GM19099 (cell line): ENCODE measurements around the gene ERP44.

Experiments used
- POLR2A ChIP-seq: IDR thresholded peaks from 3 replicates; pipeline ENCODE4 v1.6.1; 2011; ENCODE audit warnings: low read depth; ENCODE audit not compliant: insufficient read length; ENCODE audit errors: extremely low read depth

ERP44 gene

DNA sequence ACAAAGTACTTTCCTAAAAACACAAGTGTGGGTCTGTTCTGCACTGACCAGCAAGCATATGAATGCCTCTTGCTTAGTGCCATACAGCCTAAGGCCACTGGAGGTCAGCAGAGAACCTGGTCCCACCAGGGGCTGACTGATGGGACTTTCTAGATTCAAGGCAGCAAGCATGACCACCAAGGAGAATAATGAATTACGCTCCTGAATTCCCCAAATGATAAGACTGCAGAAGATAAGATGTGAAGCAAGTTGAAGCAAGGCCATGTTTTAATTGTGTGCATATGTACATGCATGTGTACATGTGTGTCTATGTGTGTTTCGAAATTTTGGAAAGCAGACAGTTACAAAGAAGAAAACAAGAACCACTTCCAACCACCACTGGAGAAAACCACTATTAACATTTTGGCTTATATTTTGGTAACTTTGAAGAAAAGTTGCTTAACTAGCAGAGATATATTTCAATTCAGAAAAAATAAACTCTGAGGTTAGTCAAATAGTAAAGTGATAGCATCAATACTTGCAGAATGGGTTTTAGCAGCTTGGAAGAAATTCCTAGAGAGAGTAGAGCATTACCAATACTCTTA lies 70.5 kb downstream of the ERP44 start:
- no peak for TF ChIP-seq POLR2A

DNA sequence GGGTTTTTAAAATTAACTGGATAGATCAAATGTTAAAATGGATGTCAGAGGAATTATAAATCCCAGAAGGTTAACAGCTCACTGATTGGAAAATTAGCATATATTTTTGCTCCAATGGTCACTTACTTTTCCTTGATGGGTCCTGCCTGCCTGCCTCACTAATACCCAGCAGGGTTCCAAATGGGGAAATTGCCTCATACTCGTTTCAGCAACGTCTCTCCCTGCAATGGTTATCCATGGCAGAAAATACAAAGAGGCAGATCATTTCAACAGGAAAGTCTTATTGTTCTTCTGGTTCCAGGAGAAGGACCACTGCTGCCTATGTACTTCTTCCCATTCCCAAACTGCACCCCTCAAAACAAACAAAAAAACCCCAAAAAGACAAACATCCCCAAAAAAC lies 71.3 kb downstream of the ERP44 start:
- no peak for TF ChIP-seq POLR2A

DNA sequence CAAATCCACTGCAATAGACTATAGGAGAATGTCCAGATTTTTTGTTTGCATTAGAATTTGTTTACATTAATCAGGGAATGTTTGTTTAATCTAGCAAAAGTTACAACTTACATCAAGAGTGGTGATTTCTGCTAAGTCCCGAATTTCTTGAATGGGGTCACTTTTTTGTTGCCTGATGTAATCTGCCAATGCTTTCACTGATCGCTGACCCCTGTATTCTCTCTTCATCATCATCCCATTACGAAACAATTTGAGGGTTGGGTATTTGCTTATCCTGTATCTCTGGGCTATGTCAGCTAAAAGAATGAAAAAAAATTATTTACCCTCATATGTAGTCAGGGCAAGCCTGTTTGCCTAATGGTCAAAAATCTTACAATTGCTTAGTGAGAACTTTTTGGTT lies 76.9 kb downstream of the ERP44 start:
- no peak for TF ChIP-seq POLR2A

- TF ChIP-seq POLR2A: no peak
Measured at GRCh38 chr9:100020121-100020795, 78.5 kb downstream of the ERP44 start.

DNA sequence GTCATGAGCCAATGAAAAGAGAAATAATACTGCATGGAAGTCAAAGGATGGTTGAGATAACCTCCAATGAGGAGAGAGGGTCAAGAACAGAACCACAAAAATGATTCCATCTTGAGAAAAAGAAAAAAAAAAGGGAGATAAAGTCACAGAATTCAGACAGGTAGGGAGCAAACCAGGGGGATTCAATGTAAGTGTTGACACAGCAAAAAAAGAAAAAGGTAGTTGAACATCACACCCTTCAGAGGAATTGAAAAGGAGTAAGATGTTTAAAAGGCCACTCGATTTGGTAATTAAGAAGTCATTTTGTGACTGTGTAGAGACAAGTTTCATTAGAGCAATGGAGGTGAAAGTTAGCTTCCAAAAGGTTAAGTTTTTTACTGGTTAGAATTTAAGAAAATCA lies 79.3 kb downstream of the ERP44 start:
- TF ChIP-seq POLR2A: no peak

- no peak for TF ChIP-seq POLR2A
Measured at GRCh38 chr9:100014846-100015245, 84.0 kb downstream of the ERP44 start.

DNA sequence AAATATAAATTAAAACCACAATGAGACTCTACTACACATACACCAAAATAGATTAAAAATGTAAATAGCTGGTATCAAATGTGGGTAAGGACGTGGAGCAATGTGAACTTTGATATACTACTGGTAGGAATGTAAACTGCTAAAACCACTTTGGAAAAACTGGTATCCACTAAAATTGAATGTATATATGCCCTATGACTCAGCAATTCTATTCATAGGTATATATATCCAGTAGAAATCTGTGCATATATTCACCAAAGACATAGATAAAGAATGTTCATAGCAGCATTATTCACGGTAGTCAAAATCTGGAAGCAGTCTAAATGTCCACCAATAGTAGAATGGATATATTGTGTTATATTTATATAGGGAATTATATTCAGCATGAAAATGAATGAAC lies 85.2 kb downstream of the ERP44 start:
- no peak for TF ChIP-seq POLR2A

DNA sequence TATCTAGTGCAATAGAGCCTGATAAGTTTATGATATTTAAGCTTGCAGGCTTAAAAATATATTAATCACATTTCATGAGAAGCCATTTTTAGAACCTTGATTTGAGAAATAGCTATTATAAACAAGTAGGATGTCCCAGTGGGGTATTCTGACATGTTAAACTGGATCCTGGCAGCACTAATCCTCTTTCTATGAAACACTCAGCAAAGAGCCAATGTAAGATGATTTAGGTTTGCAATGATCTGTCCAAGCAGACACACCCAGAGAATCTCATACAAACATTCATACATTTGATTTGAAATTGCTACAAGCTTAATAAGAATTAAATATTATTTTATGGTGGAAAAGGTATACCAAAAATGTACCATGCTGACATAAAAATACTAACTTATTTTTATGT lies 86.5 kb downstream of the ERP44 start:
- no peak for TF ChIP-seq POLR2A

GRCh38 chr9:100011062-100011681 lies 87.6 kb downstream of the ERP44 start:
- TF ChIP-seq POLR2A: no peak

DNA sequence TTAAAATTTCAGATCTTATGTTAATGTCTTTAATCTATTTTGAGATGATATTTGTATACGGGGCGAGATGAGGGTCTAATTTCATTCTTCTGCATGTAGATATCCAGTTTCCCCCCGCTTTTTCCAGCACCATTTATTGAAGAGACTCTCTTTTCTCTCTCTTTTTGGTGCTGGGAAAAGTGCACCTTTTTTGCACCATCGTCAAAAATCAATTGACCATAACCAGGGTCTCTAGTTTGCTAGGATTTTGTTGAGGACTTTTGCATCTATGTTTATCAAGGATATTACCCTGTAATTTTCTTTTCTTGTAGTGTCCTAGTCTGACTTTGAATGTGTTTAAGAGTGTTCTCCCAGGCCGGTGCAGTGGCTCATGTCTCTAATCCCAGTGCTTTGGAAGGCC lies 99.0 kb downstream of the ERP44 start:
- TF ChIP-seq POLR2A: no peak

- no peak for TF ChIP-seq POLR2A
Measured at GRCh38 chr9:99998866-99999265, 99.9 kb downstream of the ERP44 start.

DNA sequence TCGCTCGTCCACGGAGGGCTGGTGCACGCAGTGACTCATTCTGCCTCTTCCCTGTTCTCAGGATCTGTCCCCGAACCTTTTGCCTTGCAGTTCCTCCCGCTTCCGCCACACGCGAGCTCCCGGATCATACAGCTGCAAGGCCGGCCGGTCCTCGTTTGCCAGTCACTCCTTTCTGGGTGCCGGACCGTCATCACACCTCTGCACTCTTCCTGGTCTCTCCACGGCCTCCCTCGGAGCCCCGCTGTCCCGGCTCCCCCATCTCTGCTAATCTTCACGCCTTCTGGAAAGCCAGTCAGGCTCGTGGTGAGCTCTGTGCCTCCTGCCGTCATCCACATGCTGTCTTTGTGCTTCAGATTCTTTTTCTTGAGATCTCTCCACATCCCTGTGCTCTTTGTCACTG lies 100.5 kb downstream of the ERP44 start:
- no peak for TF ChIP-seq POLR2A

DNA sequence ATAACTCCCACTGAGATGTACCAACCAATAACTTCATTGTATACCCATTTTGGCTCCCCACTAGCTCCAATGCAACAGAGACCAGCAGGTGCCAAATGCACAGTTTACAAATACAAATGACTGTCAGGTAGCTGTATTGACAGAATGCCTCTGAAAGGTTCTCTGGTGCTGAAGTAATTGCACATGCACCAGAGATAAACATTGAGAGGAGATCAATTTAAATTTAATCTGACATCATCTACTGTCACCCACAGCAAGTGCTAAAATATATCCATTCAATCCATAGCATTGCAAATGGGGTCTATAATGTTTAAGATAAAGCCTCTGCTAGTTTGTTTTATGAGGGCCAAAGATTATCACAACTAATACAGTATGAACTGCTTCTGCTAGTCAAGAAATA lies 112.2 kb downstream of the ERP44 start:
- no peak for TF ChIP-seq POLR2A

DNA sequence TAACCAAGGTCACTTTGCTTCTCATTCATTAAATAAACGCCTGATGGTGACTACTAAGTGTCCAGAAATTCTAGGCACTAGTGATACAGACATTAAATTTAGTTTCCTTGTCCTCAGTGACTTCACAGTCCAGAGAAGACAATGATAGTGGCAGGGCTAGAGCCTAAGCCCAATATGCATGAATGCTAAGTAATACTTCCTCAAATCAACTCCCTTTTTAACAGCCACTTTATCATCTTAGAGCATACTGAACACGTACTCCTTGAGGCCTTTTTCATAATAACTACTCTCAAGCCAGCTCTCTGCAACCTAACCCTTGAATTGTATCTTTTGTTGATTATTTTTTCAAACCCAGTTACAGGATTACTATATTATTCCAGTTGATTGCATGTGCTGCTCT lies 118.2 kb downstream of the ERP44 start:
- TF ChIP-seq POLR2A: no peak

DNA sequence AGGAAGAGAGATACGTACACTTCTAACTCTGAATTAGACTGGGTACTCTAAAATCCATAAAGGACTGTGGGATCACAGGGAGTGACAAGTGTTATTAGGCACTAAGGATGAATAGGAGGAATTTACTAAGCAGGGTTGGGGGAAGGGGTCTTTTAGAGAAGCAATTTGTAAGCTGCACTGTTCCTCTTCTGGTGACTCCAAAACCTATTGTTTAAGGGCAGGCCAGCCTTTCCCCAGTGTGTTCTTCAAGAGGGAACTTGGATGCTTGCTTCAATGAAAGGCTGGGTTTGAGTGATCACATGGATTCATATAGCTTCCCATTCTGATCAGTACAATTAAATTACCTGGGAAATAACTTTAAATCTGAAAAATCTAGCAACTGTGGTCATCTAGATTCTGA lies 120.6 kb downstream of the ERP44 start:
- no peak for TF ChIP-seq POLR2A

- no peak for TF ChIP-seq POLR2A
Measured at GRCh38 chr9:99977033-99977792, 121.6 kb downstream of the ERP44 start.
